Lung (tissue), 12 donors: ENCODE data around the gene CRLF1. TPM values are rescaled to one million over a fixed set of nuclear protein-coding genes. Genes with fewer than 3 reads are reported as not detected.

Source experiments
- ATAC-seq: fragments of 200-7000 bp; cut with Tn5 transposase; one replicate; pipeline ENCODE4 v1.9.1; 2020; ENCODE audit warnings: moderate number of reproducible peaks; ENCODE audit not compliant: insufficient read depth, low FRiP score
- DNase-seq, 3 donors: peaks; one replicate each; pipeline ENCODE4 v3.0.0-alpha.2; 2013 to 2017
- H3K27ac ChIP-seq, 2 donors: one replicate each; pipeline ENCODE4 v1.5.1; 2013; ENCODE audit warnings: mild to moderate bottlenecking in 2 of 2, moderate library complexity in 2 of 2, control low read depth in 1 of 2, inconsistent platforms in 1 of 2, low read depth in 1 of 2, low read length in 1 of 2
- H3K27me3 ChIP-seq, 3 donors: one replicate each; pipeline ENCODE4 v1.5.1; 2013; ENCODE audit warnings: low read length in 2 of 3; ENCODE audit not compliant: control insufficient read depth in 3 of 3, insufficient read depth in 3 of 3
- H3K36me3 ChIP-seq, 4 donors: one replicate each; pipeline ENCODE4 v1.5.1; 2013; ENCODE audit warnings: low read length in 4 of 4, mild to moderate bottlenecking in 1 of 4, moderate library complexity in 1 of 4; ENCODE audit not compliant: control insufficient read depth in 4 of 4, insufficient read depth in 4 of 4
- H3K4me1 ChIP-seq, 5 donors: one replicate each; pipeline ENCODE4 v1.5.1; 2013; ENCODE audit warnings: low read length in 5 of 5, mild to moderate bottlenecking in 2 of 5, moderate library complexity in 1 of 5; ENCODE audit not compliant: control insufficient read depth in 5 of 5, insufficient read depth in 5 of 5
- H3K4me3 ChIP-seq: one replicate; pipeline ENCODE4 v1.5.1; 2013; ENCODE audit warnings: mild to moderate bottlenecking, control low read depth, moderate library complexity
- H3K9ac ChIP-seq, 2 donors: one replicate each; pipeline ENCODE4 v1.5.1; 2013; ENCODE audit warnings: low read length in 2 of 2, control low read depth in 1 of 2; ENCODE audit not compliant: insufficient read depth in 1 of 2
- H3K9me3 ChIP-seq, 4 donors: one replicate each; pipeline ENCODE4 v1.5.1; 2013; ENCODE audit warnings: low read length in 3 of 4, mild to moderate bottlenecking in 1 of 4, moderate library complexity in 1 of 4; ENCODE audit not compliant: control insufficient read depth in 4 of 4, insufficient read depth in 3 of 4
- CTCF ChIP-seq: IDR thresholded peaks from 2 replicates; pipeline ENCODE4 v1.5.1; 2012; ENCODE audit warnings: mild to moderate bottlenecking; ENCODE audit errors: control extremely low read depth, extremely low read depth
- WGBS, 2 donors: extraction: QIAGEN DNeasy Blood & Tissue Kit; methylation state at CpG; one replicate each; pipeline ENCODE4 v1.1.7; 2013; 5-methylcytosine and 5-hydroxymethylcytosine counted together
- polyA plus RNA-seq, 2 donors: library from polyadenylated mRNA; stranded (reverse); fragments of 200-250 nt; gene quantifications; one replicate each; pipeline ENCODE4 v1.2.1, GENCODE V29; 2013
- total RNA-seq, 2 donors: library from RNA; depleted of rRNA in 1 of 2; stranded (reverse); fragments of >200 nt in 1 of 2; gene quantifications; one replicate each; pipeline ENCODE4 v1.2.1, GENCODE V29; 2014 to 2021
- donor health status: control.
- donor health status: control.
- donor health status: Bipolar disorder and iron deficiency.
- donor health status: healthy.
- donor health status: DM: yes; HTN: yes; CAD: no.

CRLF1 gene
- total and polyA plus RNA-seq, 4 donors = 12.8 to 48.2 (median 25.1) TPM

- Histone ChIP-seq H3K27ac (no peak overlapping the region), H3K27me3 (no peaks in the 10 kb centered on the region), H3K4me1 (peaks cover 0 to 36% (median 20%) of the 10 kb centered on the region in 5 donors), H3K9me3 (no peaks in the 10 kb centered on the region), H3K9ac (peak overlapping the region in 1 of 2 donors; percentile 19), H3K4me3 (no peak overlapping the region), H3K36me3 (no peaks in the 10 kb centered on the region)
- ATAC-seq = no peak
- WGBS, 2 donors = 86 to 95% methylated on average over 30 to 34 of the region's 34 CpGs
- peak; percentile 41 to 70 (median 68) for DNase-seq
- no peak for TF ChIP-seq CTCF
These were observed 40.2 kb upstream of the CRLF1 start for GRCh38 chr19:18646535-18647370.

GRCh38 chr19:18645035-18645511 is 38.5 kb upstream of the CRLF1 start:
- H3K27me3 ChIP-seq = no peaks in the 10 kb centered on the region
- WGBS, 2 donors = 69 to 83% methylated on average over 13 of the region's 13 CpGs
- H3K4me3 ChIP-seq = no peak overlapping the region
- no peak for ATAC-seq
- H3K4me1 ChIP-seq = peaks cover 0 to 23% (median 11%) of the 10 kb centered on the region in 5 donors
- no peak overlapping the region for H3K9ac ChIP-seq
- no peak for DNase-seq
- no peak for TF ChIP-seq CTCF
- H3K36me3 ChIP-seq = peaks cover 0 to 2% (median 0%) of the 10 kb centered on the region in 4 donors
- no peak overlapping the region for H3K27ac ChIP-seq
- H3K9me3 ChIP-seq = no peaks in the 10 kb centered on the region

GRCh38 chr19:18644196-18645034 is 37.8 kb upstream of the CRLF1 start:
- no peak overlapping the region for H3K27ac ChIP-seq
- no peak overlapping the region for H3K9ac ChIP-seq
- peaks cover 0 to 2% (median 0%) of the 10 kb centered on the region in 4 donors for H3K36me3 ChIP-seq
- H3K9me3 ChIP-seq = no peaks in the 10 kb centered on the region
- no peak overlapping the region for H3K4me3 ChIP-seq
- H3K4me1 ChIP-seq = peaks cover 0 to 16% (median 12%) of the 10 kb centered on the region in 5 donors
- TF ChIP-seq CTCF = no peak
- DNase-seq (no peak), ATAC-seq (no peak)
- 27 to 55% methylated on average over 15 of the region's 15 CpGs for WGBS, 2 donors
- H3K27me3 ChIP-seq = no peaks in the 10 kb centered on the region
